AG04449 (cell line): Measurements from ENCODE around the gene ACACB.

Experiments
- CTCF ChIA-PET: fragments of 350-600 bp; formaldehyde crosslinking; extraction: SDS; loops from one replicate; lab custom pipeline; 2021; ENCODE audit warnings: antibody characterized with exemption; lab: Yijun Ruan, JAX
- POLR2A ChIA-PET: fragments of 400-600, 350-600 bp; formaldehyde crosslinking; extraction: SDS; loops from one replicate; lab custom pipeline; 2020; ENCODE audit warnings: antibody characterized with exemption, inconsistent platforms; lab: Yijun Ruan, JAX
- DNase-seq: peaks from one replicate; pipeline ENCODE4 v3.0.0-alpha.2; 2010; ENCODE audit warnings: low read depth, low spot score
- H3K4me3 ChIP-seq: 2 replicates; pipeline ENCODE4 v1.5.1; 2011; ENCODE audit warnings: low read depth, mild to moderate bottlenecking, control low read depth, low read length
- TF ChIP-seq, protein P1 (sequence below): IDR thresholded peaks from one replicate; pipeline ENCODE4 v1.5.1; 2011; ENCODE audit warnings: mild to moderate bottlenecking, moderate library complexity, low read length, control low read depth, inconsistent platforms; ENCODE audit not compliant: insufficient read depth; ENCODE audit errors: missing control alignments

The ACACB gene

DNA sequence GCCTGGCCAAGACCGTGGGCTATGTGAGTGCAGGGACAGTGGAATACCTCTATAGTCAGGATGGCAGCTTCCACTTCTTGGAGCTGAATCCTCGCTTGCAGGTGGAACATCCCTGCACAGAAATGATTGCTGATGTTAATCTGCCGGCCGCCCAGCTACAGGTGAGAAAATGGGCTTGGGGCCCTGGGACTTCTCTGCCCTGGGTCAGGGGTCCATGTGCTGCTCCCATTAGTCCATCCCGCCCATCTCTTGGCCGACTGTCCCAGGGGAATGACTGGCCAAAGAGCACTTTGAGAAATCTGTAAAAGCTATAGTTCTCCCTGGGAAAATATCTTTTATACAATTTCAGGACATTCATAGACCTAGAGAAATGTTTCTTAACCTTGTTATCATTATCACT is 63.5 kb downstream of the ACACB start:
- ChIA-PET CTCF (interaction anchor here (1.2 kb wide), 1 partner anchor 68 kb away, joined by 3 read pairs; no protein-coding TSS in a partner anchor), POLR2A (no interaction called here)
- no peak for DNase-seq
- TF ChIP-seq, protein P1, sequence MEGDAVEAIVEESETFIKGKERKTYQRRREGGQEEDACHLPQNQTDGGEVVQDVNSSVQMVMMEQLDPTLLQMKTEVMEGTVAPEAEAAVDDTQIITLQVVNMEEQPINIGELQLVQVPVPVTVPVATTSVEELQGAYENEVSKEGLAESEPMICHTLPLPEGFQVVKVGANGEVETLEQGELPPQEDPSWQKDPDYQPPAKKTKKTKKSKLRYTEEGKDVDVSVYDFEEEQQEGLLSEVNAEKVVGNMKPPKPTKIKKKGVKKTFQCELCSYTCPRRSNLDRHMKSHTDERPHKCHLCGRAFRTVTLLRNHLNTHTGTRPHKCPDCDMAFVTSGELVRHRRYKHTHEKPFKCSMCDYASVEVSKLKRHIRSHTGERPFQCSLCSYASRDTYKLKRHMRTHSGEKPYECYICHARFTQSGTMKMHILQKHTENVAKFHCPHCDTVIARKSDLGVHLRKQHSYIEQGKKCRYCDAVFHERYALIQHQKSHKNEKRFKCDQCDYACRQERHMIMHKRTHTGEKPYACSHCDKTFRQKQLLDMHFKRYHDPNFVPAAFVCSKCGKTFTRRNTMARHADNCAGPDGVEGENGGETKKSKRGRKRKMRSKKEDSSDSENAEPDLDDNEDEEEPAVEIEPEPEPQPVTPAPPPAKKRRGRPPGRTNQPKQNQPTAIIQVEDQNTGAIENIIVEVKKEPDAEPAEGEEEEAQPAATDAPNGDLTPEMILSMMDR = no peak
- no peak overlapping the region for H3K4me3 ChIP-seq

DNA sequence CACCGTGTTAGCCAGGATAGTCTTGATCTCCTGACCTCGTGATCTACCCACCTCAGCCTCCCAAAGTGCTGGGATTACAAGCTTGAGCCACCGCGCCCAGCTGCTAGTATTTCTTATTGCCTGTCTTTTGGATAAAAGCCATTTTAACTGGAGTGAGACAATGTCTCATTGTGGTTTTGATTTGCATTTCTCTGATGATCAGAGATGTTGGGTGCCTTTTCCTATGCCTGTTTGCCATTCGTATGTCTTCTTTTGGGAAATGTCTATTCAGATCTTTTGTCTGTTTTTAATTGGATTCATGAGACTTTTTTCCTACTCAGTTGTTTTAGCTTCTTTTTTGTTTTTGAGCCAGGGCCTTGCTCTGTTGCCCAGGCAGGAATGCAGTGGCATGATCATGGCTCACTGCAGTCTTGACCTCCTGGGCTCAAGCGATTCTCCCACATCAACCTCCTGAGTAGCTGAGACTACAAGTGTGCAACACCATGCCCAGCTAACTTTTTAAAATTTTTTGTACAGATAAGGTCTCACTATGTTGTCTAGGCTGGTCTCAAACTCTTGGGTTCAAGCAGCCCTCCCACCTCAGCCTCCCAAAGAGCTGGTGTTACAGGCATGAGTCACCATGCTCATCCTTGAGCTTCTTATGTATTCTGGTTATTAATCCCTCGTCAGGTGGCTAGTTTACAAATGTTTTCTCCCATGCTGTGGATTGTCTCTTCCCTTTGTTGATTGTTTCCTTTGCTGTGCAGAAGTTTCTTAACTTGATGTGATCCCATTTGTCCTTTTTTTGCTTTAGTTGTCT is 65.9 kb downstream of the ACACB start:
- DNase-seq = no peak
- ChIA-PET CTCF (interaction anchor here (1.0 kb wide), 1 partner anchor 27 kb away, joined by 3 read pairs; no protein-coding TSS in a partner anchor), POLR2A (no interaction called here)
- TF ChIP-seq, protein P1 = no peak
- no peak overlapping the region for H3K4me3 ChIP-seq

DNA sequence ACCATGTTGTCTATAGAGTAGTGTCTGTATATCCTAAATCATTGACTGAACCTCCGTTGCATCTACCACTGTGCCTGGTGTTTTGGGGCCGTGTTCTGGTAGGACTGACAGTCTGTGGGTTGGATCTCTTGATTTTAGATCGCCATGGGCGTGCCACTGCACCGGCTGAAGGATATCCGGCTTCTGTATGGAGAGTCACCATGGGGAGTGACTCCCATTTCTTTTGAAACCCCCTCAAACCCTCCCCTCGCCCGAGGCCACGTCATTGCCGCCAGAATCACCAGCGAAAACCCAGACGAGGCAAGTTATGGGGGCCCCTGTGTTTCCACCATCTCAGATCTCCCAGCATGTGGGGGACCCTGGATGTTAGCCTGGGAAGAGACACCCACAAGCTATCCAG is 69.1 kb downstream of the ACACB start:
- H3K4me3 ChIP-seq = no peak overlapping the region
- no peak for DNase-seq
- ChIA-PET POLR2A (no interaction called here), CTCF (no interaction called here)
- TF ChIP-seq, protein P1 = no peak

DNA sequence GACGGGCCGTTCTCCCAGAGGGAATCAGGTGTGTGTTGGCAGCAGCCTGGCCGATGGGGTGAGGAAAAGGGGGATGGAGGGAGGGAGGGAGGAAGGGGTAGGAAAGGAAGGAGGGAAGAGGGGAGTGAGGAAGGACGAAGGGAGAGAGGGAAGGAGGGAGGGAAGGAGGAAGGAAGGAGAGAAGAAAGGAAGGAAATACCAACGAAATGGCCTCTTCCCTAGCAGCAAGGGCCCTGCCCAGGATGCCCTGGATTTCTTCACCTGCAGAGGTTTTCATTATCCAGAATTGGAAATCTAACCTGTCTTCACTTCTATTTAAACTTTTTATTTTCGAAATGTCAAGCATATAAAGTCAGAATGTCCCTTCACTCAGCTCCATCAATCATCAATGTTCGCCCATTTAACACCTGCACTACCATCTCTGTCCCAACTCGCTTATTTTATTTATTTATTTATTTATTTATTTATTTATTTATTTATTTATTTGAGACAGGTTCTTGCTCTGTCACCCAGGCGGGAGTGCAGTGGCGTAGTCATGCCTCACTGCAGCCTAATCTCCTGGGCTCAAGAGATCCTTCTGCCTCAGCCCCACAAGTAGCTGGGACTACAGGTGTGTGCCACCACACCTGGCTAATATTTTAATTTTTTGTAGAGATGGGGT is 70.7 kb downstream of the ACACB start:
- no peak for DNase-seq
- TF ChIP-seq, protein P1 = no peak
- no peak overlapping the region for H3K4me3 ChIP-seq
- ChIA-PET POLR2A (no interaction called here), CTCF (no interaction called here)

DNA sequence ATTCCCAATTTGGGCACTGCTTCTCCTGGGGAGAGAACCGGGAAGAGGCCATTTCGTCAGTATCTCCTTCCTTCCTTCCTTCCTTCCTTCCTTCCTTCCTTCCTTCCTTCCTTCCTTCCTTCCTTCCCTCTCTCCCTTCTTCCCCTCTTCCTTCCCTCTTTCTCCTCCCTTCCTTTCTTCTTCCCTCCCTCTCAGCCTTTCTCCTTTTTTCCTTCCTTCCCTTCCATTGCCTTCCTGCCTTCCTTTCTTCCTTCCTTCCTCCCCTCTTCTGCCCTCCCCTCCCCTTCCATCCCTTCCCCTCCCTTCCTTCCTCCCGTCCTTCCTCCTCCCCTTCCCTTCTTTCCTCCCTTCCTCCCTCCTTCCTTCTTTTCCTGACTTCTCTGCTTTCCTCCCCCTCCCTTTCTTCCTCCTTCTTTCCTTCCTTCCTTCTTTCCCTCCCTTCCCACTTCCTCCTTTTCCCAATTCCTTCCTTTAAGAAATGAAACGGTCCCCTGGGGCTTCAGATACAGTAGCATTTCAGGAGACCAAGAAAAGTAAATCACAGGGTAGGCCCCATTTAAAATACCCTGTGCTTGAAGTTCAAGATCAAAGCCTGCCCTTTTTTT is 71.8 kb downstream of the ACACB start:
- TF ChIP-seq, protein P1 = no peak
- ChIA-PET CTCF (no interaction called here), POLR2A (interaction anchor here (0.7 kb wide), 1 partner anchor 25 kb away, joined by 3 read pairs; no protein-coding TSS in a partner anchor)
- DNase-seq = no peak
- H3K4me3 ChIP-seq = no peak overlapping the region

DNA sequence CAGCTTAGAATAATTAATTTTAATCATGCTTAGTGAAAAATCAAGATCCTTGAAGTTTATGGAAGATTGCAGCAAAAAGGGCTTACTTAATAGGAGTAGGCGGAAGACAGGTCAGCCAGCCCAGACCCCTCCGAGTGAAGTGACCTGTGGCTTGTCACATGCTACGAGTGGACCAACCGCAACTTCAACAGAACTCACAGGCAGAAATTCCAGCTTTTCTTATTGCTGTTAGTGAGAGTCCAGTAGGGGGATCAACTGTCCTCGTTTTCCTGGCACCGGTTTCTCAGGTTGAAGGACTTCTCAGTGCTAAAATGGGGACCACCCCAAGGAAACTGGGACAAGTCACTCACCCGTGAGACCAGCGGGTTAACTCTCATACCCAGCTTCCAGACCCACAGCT is 72.9 kb downstream of the ACACB start:
- TF ChIP-seq, protein P1 = no peak
- H3K4me3 ChIP-seq = no peak overlapping the region
- CTCF ChIA-PET = no interaction called here
- no peak for DNase-seq
- POLR2A ChIA-PET = no interaction called here
